Body of pancreas (tissue), 4 donors: ENCODE results near the gene PPP6C. TPM values are rescaled to one million over a fixed set of nuclear protein-coding genes. Genes with fewer than 3 reads are reported as not detected.
"Not testable (repeated sequence)": the region's sequence is repeated elsewhere in the genome, so short reads cannot be mapped to it uniquely, and the experiment has no call there.

Source experiments
- ATAC-seq: fragments of 150-250 bp; one replicate; pipeline ENCODE4 v1.9.1; 2016
- DNase-seq, 4 donors: peaks; one replicate each; pipeline ENCODE4 v3.0.0-alpha.2; 2019
- H3K27ac ChIP-seq, 4 donors: fragments of 200-600 bp; sonication (generic); 1 replicate in 3 of 4; 2 replicates in 1 of 4; pipeline versions ENCODE4 v1.5.1 to v1.6.1; 2016 to 2019; ENCODE audit warnings: mild to moderate bottlenecking in 1 of 4, mixed read lengths in 1 of 4, moderate library complexity in 1 of 4
- H3K27me3 ChIP-seq, 2 donors: fragments of 200-600 bp; sonication (generic); one replicate each; pipeline ENCODE4 v1.6.0; 2016; ENCODE audit warnings: mild to moderate bottlenecking in 1 of 2
- H3K36me3 ChIP-seq, 2 donors: fragments of 200-600 bp; sonication (generic); replicated peaks in 1 of 2; 2 replicates each; pipeline ENCODE4 v1.5.1; 2016; ENCODE audit warnings: low read depth in 2 of 2; ENCODE audit not compliant: insufficient read depth in 1 of 2
- H3K4me1 ChIP-seq: fragments of 200-600 bp; sonication (generic); one replicate; pipeline ENCODE4 v1.6.0; 2016
- H3K4me3 ChIP-seq, 2 donors: fragments of 200-600 bp; sonication (generic); 1 replicate in 1 of 2; 2 replicates in 1 of 2; pipeline ENCODE4 v1.5.1; 2016 to 2019
- H3K9me3 ChIP-seq, 3 donors: fragments of 200-600 bp; sonication (generic); 1 replicate in 2 of 3; 2 replicates in 1 of 3; pipeline ENCODE4 v1.5.1; 2016
- CTCF ChIP-seq, 7 experiments: fragments of 450-650 bp in 4 of 7; fragments of 200-600 bp in 3 of 7; sonication (generic) in 3 of 7; IDR thresholded peaks; one replicate each; pipeline ENCODE4 v1.5.1; 2016 to 2019; ENCODE audit warnings: antibody characterized with exemption in 7 of 7
- POLR2A ChIP-seq, 3 donors: fragments of 450-650 bp; IDR thresholded peaks; one replicate each; pipeline ENCODE4 v1.6.1; 2016; ENCODE audit warnings: antibody characterized with exemption in 3 of 3, mild to moderate bottlenecking in 2 of 3
- WGBS, 2 donors: methylation state at CpG; one replicate each; pipeline ENCODE4 v1.1.5; 2017; 5-methylcytosine and 5-hydroxymethylcytosine counted together
- intact Hi-C: fragments of 100-400 bp; cut with DNase I; formaldehyde crosslinking; loops from one replicate; pipeline ENCODE4 v1.15.1; 2023
- total RNA-seq, 2 donors: library from RNA; depleted of rRNA; stranded (reverse); fragments of >200 nt; gene quantifications; one replicate each; pipeline ENCODE4 v1.1.0, GENCODE V29; 2016

Gene PPP6C
- total RNA-seq, 2 donors from 2014 or later: 13.8 to 19.5 TPM

DNA sequence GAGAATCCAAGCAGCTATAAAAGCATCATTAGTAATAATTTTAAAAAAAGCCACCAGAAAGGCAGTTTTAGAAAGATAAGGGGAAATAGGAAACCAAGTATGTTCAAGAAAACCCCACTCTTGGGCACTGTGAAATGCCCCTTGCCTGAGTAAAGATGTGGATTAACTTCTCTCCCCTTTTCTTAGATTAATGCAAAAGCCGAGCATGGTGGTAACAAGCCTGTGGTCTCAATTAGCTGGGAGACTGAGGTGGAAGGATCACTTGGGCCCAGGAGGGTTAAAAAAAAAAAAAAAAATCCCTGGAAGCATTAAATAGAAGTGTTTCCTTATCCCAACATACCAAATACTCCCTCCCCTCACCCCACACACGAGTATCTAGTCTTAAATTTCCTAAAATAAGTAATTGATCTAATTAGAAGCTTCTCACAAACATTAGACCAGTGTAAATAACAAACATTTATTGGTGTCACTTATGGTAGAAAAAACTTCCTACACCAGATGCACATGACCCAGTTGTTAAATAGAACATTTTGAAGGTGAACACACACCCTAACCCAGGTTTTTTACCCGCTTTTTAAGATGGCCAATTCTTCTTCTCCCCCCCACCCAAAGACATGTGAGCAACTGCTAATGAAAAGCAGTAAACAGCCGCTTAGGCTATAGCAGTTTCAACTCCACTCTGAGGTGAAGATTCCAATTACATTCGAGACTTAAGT lies 46.4 kb upstream of the PPP6C start:
- H3K36me3 ChIP-seq: peaks cover 0 to 8% of the 10 kb centered on the region in 2 donors
- no peaks in the 10 kb centered on the region for H3K27me3 ChIP-seq
- DNase-seq (no peak), ATAC-seq (no peak)
- no peak overlapping the region for H3K4me3 ChIP-seq
- H3K27ac ChIP-seq: peak overlapping the region in 1 of 4 donors; percentile 17
- WGBS, 2 donors: 17 to 19% methylated on average over 5 of the region's 5 CpGs
- peaks cover 47% of the 10 kb centered on the region for H3K4me1 ChIP-seq
- intact Hi-C loops: no loop called here
- TF ChIP-seq CTCF (IDR thresholded peaks at IDR 0.05): no peak
- H3K9me3 ChIP-seq: no peaks in the 10 kb centered on the region

DNA sequence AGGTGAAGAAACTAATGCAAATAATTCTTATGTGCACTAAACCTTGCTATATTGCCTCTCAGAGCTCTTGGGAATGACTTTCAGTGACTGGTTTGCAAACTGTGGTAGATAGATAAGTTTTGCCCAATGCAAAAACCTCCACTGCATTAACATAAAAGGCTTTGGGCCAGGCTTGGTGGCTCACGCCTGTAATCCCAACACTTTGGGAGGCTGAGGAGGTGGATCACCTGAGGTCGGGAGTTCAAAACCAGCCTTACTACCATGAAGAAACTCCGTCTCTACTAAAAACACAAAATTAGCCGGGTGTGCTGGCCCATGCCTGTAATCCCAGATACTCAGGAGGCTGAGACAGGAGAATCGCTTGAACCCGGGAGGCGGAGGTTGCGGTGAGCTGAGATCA lies 44.5 kb upstream of the PPP6C start:
- not testable (repeated sequence) for H3K36me3 ChIP-seq
- 75 to 81% methylated on average over 8 of the region's 8 CpGs for WGBS, 2 donors

DNA sequence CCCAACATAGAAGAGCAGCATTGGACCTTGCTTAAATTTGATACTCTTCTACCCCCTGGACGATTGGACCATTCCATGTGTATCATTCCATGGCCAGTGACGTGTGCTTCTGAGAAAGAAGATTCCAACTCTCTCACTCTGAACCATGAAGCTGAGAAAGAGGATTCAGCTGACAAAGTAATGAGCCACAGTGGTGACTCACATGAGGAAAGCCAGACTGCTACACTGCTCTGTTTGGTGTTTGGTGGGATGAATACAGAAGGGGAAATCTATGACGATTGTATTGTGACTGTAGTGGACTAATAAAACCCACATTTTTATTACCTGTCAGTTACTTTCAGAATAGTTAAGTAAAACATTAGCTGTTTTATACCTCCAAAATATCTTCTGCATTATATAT lies 44.1 kb upstream of the PPP6C start:
- H3K27ac ChIP-seq: no peak overlapping the region
- H3K27me3 ChIP-seq: no peaks in the 10 kb centered on the region
- no peak overlapping the region for H3K4me3 ChIP-seq
- ATAC-seq (peak; percentile 31), DNase-seq (peak in 1 of 4 donors; percentile 19)
- TF ChIP-seq POLR2A (IDR thresholded peaks at IDR 0.05) (no peak), CTCF (IDR thresholded peaks at IDR 0.05) (no peak)
- intact Hi-C loops: no loop called here
- peaks cover 40% of the 10 kb centered on the region for H3K4me1 ChIP-seq
- no peaks in the 10 kb centered on the region for H3K9me3 ChIP-seq
- 29 to 34% methylated on average over 3 of the region's 3 CpGs for WGBS, 2 donors
- peaks cover 0 to 8% of the 10 kb centered on the region in 2 donors for H3K36me3 ChIP-seq

More for the DNA sequence above, 44.5 kb upstream of the PPP6C start:
- intact Hi-C loops, H3K27me3 ChIP-seq, H3K4me3 ChIP-seq, H3K27ac ChIP-seq, H3K9me3 ChIP-seq, DNase-seq, ATAC-seq: not testable (repeated sequence)
- H3K4me1 ChIP-seq: peaks cover 42% of the 10 kb centered on the region

GRCh38 chr9:125227761-125228160 lies 38.2 kb upstream of the PPP6C start:
- Histone ChIP-seq H3K4me3 (no peak overlapping the region), H3K27me3 (no peaks in the 10 kb centered on the region), H3K27ac (no peak overlapping the region), H3K36me3 (peaks cover 0 to 2% of the 10 kb centered on the region in 2 donors), H3K4me1 (no peaks in the 10 kb centered on the region), H3K9me3 (no peaks in the 10 kb centered on the region)
- WGBS, 2 donors: 94 to 98% methylated on average over 6 of the region's 6 CpGs
- no peak for DNase-seq
- no peak for ATAC-seq
- TF ChIP-seq POLR2A (IDR thresholded peaks at IDR 0.05) (no peak), CTCF (IDR thresholded peaks at IDR 0.05) (no peak)
- intact Hi-C loops: no loop called here

DNA sequence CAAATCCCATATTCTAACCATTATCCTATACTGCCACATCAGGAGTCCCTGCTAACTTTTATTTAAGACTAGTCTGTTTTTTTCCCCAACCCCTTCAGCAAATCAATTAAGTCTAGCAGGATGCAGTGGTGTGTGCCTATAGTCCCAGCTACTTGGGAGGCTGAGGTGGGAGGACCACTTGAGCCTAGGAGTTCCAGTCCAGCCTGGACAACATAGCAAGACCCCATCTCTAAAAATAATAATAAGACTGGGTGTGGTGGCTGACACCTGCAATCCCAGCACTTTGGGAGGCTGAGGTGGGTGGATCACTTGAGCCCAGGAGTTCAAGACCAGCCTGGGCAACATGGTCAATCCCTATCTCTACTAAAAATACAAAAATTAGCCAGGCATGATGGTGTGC lies 35.3 kb upstream of the PPP6C start:
- H3K4me3 ChIP-seq, H3K4me1 ChIP-seq, H3K9me3 ChIP-seq, ATAC-seq, H3K27ac ChIP-seq, H3K27me3 ChIP-seq, H3K36me3 ChIP-seq, DNase-seq, intact Hi-C loops: not testable (repeated sequence)

DNA sequence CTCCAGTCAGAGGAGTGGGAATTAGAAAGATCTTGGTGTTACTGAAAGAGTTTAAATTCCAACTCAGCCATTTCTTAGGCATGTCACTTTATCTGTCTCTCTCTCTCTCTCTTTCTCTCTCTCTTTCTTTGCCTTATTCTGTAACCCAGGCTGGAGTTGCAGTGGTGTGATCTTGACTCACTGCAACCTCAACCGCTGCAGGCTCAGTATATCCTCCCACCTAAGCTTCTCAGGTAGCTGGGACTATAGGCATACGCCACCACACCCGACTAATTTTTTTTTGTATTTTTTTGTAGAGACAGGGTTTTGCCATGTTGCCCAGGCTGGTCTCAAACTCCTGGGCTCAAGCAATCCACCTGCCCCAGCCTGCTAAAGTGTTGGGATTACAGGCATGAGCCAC lies 29.0 kb upstream of the PPP6C start:
- H3K9me3 ChIP-seq: no peaks in the 10 kb centered on the region
- intact Hi-C loops: no loop called here
- TF ChIP-seq POLR2A (IDR thresholded peaks at IDR 0.05) (no peak), CTCF (IDR thresholded peaks at IDR 0.05) (no peak)
- DNase-seq: no peak
- WGBS, 2 donors: 87 to 95% methylated on average over 3 of the region's 3 CpGs
- H3K27ac ChIP-seq: no peak overlapping the region
- H3K4me3 ChIP-seq: no peak overlapping the region
- H3K36me3 ChIP-seq: no peaks in the 10 kb centered on the region
- ATAC-seq: no peak
- H3K27me3 ChIP-seq: no peaks in the 10 kb centered on the region
- no peaks in the 10 kb centered on the region for H3K4me1 ChIP-seq
